ENCODE data around the gene SCP2. TPM values are rescaled to one million over a fixed set of nuclear protein-coding genes. Genes with fewer than 3 reads are reported as not detected.

SCP2 gene
- total RNA-seq, 2 donors from 2014 or later, result 69.3 to 99.4 TPM

- no peaks in the 10 kb centered on the region for H3K36me3 ChIP-seq (ENCODE audit: control insufficient read depth, insufficient read depth, low read length)
- Mint-ChIP-seq H3K27me3 (ENCODE audit: insufficient read depth) (peaks cover 21% of the 10 kb centered on the region), H3K27ac (no peak overlapping the region), H3K9me3 (peaks cover 13% of the 10 kb centered on the region), H3K4me1 (peaks cover 14% of the 10 kb centered on the region), H3K4me3 (no peak overlapping the region), H3K36me3 (ENCODE audit: low read depth) (no peaks in the 10 kb centered on the region)
- no peaks in the 10 kb centered on the region for H3K9me3 ChIP-seq (ENCODE audit: control insufficient read depth, low read length)
- no peak for TF ChIP-seq CTCF (conservative IDR thresholded peaks at IDR 0.05)
- no peak overlapping the region for H3K9ac ChIP-seq (ENCODE audit: extremely low read depth, low read length, poor library complexity, severe bottlenecking)
- WGBS, 2 experiments (ENCODE audit: insufficient coverage in 1 of 2, insufficient read length in 1 of 2), result 68 to 80% methylated on average over 1 to 4 of the region's 4 CpGs
- peaks cover 6% of the 10 kb centered on the region for H3K4me1 ChIP-seq (ENCODE audit: control insufficient read depth, insufficient read depth, low read length)
- DNase-seq, result no peak
- no peaks in the 10 kb centered on the region for H3K27me3 ChIP-seq (ENCODE audit: control insufficient read depth, insufficient read depth, low read length, poor library complexity, severe bottlenecking)
- no peak overlapping the region for H3K4me3 ChIP-seq (ENCODE audit: low read length)
- H3K27ac ChIP-seq (ENCODE audit: low read depth, low read length), result no peak overlapping the region
Measured at GRCh38 chr1:53011175-53011574, 84.1 kb downstream of the SCP2 start.

DNA sequence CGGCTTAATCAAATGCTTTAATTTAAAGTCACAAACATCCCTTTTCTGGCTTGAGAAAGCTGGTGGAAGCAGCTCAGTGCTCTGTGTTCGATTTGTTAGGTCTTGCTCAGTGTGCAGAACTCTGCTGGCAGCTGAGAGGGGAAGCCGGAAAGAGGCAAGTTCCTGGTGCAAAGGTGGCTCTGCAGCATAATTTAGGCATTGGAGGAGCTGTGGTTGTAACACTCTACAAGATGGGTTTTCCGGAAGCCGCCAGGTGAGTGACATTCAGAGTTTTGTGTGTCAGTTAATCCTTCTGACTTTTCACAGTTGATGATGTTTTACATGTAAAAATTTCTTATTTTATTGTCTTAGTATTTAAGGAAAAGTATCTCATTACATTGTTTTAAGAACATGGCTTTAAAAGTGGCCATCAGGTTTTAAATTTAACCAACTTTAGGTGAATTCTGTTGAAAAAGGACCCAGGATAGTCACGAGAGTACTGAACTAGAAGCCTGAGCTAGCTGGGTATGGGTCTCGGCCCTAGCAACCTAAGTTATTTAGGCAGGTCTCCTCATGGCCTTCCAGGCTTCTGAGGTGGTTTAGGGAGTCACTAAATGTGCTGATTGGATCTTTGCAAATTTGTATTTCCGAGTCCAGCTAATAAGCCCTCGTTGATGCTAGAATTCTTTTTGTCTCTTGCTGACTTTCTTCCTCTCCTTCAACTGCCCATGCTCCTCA lies 87.9 kb downstream of the SCP2 start:
- WGBS, 2 experiments (ENCODE audit: insufficient coverage in 1 of 2, insufficient read length in 1 of 2), result 4 to 6% methylated on average over 7 to 9 of the region's 9 CpGs
- peaks cover 3% of the 10 kb centered on the region for H3K9me3 Mint-ChIP-seq
- H3K4me3 ChIP-seq (ENCODE audit: low read length), result peak overlapping the region; percentile 94
- H3K36me3 Mint-ChIP-seq (ENCODE audit: low read depth), result no peaks in the 10 kb centered on the region
- H3K9ac ChIP-seq (ENCODE audit: extremely low read depth, low read length, poor library complexity, severe bottlenecking), result peak overlapping the region; percentile 50
- peaks cover 6% of the 10 kb centered on the region for H3K4me1 ChIP-seq (ENCODE audit: control insufficient read depth, insufficient read depth, low read length)
- no peak overlapping the region for H3K27ac ChIP-seq (ENCODE audit: low read depth, low read length)
- H3K27ac Mint-ChIP-seq, result peak overlapping the region; percentile 67
- no peaks in the 10 kb centered on the region for H3K36me3 ChIP-seq (ENCODE audit: control insufficient read depth, insufficient read depth, low read length)
- H3K9me3 ChIP-seq (ENCODE audit: control insufficient read depth, low read length), result no peaks in the 10 kb centered on the region
- H3K27me3 ChIP-seq (ENCODE audit: control insufficient read depth, insufficient read depth, low read length, poor library complexity, severe bottlenecking), result no peaks in the 10 kb centered on the region
- DNase-seq, result peak; percentile 90
- peaks cover 14% of the 10 kb centered on the region for H3K4me1 Mint-ChIP-seq
- H3K27me3 Mint-ChIP-seq (ENCODE audit: insufficient read depth), result peaks cover 2% of the 10 kb centered on the region
- peak overlapping the region; percentile 81 for H3K4me3 Mint-ChIP-seq
- no peak for TF ChIP-seq CTCF (conservative IDR thresholded peaks at IDR 0.05)

GRCh38 chr1:53015508-53015860 lies 88.4 kb downstream of the SCP2 start:
- Mint-ChIP-seq H3K4me3 (peak overlapping the region; percentile 81), H3K9me3 (peaks cover 3% of the 10 kb centered on the region), H3K27me3 (ENCODE audit: insufficient read depth) (peaks cover 2% of the 10 kb centered on the region), H3K36me3 (ENCODE audit: low read depth) (no peaks in the 10 kb centered on the region), H3K27ac (peak overlapping the region; percentile 0), H3K4me1 (peaks cover 14% of the 10 kb centered on the region)
- no peak for TF ChIP-seq CTCF (conservative IDR thresholded peaks at IDR 0.05)
- Histone ChIP-seq H3K27ac (ENCODE audit: low read depth, low read length) (no peak overlapping the region), H3K4me3 (ENCODE audit: low read length) (peak overlapping the region; percentile 94), H3K36me3 (ENCODE audit: control insufficient read depth, insufficient read depth, low read length) (no peaks in the 10 kb centered on the region), H3K4me1 (ENCODE audit: control insufficient read depth, insufficient read depth, low read length) (peaks cover 6% of the 10 kb centered on the region), H3K9me3 (ENCODE audit: control insufficient read depth, low read length) (no peaks in the 10 kb centered on the region), H3K27me3 (ENCODE audit: control insufficient read depth, insufficient read depth, low read length, poor library complexity, severe bottlenecking) (no peaks in the 10 kb centered on the region), H3K9ac (ENCODE audit: extremely low read depth, low read length, poor library complexity, severe bottlenecking) (peak overlapping the region; percentile 50)
- DNase-seq, result peak; percentile 46
- 40 to 56% methylated on average over 3 of the region's 3 CpGs for WGBS, 2 experiments (ENCODE audit: insufficient coverage in 1 of 2, insufficient read length in 1 of 2)

All from endodermal cell (in vitro differentiated cells).